ENCODE data around the gene MAT1A.

DNA sequence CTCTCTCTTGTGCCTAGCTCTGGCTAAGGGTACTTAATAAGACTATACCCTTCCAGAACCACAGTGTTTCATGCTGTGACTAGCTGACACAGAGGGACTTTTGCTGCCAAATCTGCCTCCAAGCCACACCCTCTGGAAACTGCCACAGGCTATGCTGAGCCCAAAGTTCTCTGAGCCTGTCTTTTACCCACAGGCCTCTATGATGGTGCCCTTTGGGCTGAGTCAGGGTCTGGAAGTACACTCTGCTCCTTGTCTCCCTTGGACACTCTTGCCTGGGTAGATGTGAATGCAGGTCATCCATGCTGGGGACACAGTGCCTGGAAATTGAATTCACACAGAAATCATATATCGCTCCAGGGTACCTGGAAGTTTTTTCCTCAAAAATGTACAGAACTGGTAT is 44.5 kb upstream of the MAT1A start:
- TF ChIP-seq, protein P1, sequence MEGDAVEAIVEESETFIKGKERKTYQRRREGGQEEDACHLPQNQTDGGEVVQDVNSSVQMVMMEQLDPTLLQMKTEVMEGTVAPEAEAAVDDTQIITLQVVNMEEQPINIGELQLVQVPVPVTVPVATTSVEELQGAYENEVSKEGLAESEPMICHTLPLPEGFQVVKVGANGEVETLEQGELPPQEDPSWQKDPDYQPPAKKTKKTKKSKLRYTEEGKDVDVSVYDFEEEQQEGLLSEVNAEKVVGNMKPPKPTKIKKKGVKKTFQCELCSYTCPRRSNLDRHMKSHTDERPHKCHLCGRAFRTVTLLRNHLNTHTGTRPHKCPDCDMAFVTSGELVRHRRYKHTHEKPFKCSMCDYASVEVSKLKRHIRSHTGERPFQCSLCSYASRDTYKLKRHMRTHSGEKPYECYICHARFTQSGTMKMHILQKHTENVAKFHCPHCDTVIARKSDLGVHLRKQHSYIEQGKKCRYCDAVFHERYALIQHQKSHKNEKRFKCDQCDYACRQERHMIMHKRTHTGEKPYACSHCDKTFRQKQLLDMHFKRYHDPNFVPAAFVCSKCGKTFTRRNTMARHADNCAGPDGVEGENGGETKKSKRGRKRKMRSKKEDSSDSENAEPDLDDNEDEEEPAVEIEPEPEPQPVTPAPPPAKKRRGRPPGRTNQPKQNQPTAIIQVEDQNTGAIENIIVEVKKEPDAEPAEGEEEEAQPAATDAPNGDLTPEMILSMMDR (IDR thresholded peaks at IDR 0.05 in 8 of 11, conservative IDR thresholded peaks at IDR 0.05 in 3 of 11), result no peak
- TF ChIP-seq POLR2A (IDR thresholded peaks at IDR 0.05), result no peak
- no peak for TF ChIP-seq POLR2AphosphoS5 (IDR thresholded peaks at IDR 0.05)
